ENCODE measurements around the gene ANKS1B. TPM values are rescaled to one million over a fixed set of nuclear protein-coding genes. Genes with fewer than 3 reads are reported as not detected.

The ANKS1B gene
- polyA plus RNA-seq, 3 donors, result not detected

DNA sequence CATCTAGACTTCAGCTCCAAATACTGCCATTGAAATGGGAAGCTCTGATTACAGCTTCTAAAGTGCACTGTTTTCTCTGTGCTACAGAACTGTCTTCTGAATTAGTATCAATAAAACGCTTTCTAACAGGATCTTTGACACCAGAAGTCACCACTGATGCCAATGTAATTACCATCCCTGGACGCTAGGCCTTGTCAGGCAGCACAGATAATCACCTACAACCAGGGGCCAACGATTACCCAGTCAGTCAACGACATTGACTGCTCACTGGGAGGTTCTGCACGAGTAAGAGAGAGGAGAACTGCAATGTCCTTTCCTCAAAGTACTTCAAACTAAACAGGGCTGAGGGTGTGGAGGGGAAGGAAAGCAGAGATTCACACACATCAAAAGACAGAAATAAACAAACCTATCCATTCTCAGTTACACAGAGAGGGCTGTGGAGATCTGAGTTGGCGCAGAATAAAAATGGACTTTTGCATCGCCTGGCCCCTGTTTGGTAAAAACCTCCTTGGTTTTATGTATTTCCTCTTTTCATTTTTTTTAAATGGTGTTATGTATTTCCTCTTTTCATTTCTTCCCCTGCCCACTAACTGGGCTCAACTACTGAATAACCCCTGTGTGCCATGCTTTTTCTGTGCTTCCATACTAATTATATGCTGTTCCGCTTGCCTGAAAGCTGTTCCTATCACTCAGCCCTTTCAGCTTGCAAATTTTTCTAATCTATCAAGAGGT is 847.4 kb downstream of the ANKS1B start:
- Histone ChIP-seq H3K27ac (ENCODE audit: low read depth in 1 of 2, low read length in 2 of 2) (peak overlapping the region; percentile 1 to 86), H3K9ac (ENCODE audit: insufficient read depth, low read length, poor library complexity, severe bottlenecking) (peak overlapping the region; percentile 27), H3K36me3 (replicated peaks in 1 of 2; ENCODE audit: control insufficient read depth in 1 of 2, insufficient read depth in 2 of 2, low read length in 2 of 2) (no peaks in the 10 kb centered on the region), H3K4me1 (ENCODE audit: control insufficient read depth in 1 of 2, insufficient read depth in 2 of 2, low read length in 2 of 2) (peaks cover 50 to 59% of the 10 kb centered on the region in 2 donors), H4K20me1 (ENCODE audit: insufficient read depth, low read length) (no peaks in the 10 kb centered on the region), H2AFZ (ENCODE audit: insufficient read depth, low read depth, low read length, poor library complexity, severe bottlenecking) (peak overlapping the region; percentile 37), H3K27me3 (ENCODE audit: control insufficient read depth in 2 of 2, insufficient read depth in 2 of 2, low read length in 2 of 2) (no peaks in the 10 kb centered on the region), H3K79me2 (ENCODE audit: insufficient read depth, low read length) (no peaks in the 10 kb centered on the region), H3K9me3 (replicated peaks in 1 of 2; ENCODE audit: control insufficient read depth in 1 of 2, insufficient read depth in 1 of 2, low read length in 2 of 2) (no peaks in the 10 kb centered on the region), H3K4me3 (replicated peaks in 1 of 3; ENCODE audit: low read depth in 2 of 3, low read length in 3 of 3) (peak overlapping the region in 2 of 3 experiments; percentile 25 to 53), H3K4me2 (replicated peaks; ENCODE audit: extremely low read depth, low read length, poor library complexity, severe bottlenecking) (peak overlapping the region; percentile 64)
- DNase-seq, result peak; percentile 11 to 45 (median 33)
- Mint-ChIP-seq H3K4me1 (peaks cover 49% of the 10 kb centered on the region), H3K4me3 (peak overlapping the region; percentile 51 to 83), H3K9me3 (peaks cover 0 to 8% (median 1%) of the 10 kb centered on the region in 7 donors), H3K36me3 (no peaks in the 10 kb centered on the region), H3K27me3 (ENCODE audit: low read depth in 3 of 3) (peaks cover 0 to 5% (median 1%) of the 10 kb centered on the region in 3 donors), H3K27ac (peak overlapping the region; percentile 88 to 93 (median 91))
- intact Hi-C loops (cut with micrococcal nuclease), result no loop called here
- TF ChIP-seq, protein P1, sequence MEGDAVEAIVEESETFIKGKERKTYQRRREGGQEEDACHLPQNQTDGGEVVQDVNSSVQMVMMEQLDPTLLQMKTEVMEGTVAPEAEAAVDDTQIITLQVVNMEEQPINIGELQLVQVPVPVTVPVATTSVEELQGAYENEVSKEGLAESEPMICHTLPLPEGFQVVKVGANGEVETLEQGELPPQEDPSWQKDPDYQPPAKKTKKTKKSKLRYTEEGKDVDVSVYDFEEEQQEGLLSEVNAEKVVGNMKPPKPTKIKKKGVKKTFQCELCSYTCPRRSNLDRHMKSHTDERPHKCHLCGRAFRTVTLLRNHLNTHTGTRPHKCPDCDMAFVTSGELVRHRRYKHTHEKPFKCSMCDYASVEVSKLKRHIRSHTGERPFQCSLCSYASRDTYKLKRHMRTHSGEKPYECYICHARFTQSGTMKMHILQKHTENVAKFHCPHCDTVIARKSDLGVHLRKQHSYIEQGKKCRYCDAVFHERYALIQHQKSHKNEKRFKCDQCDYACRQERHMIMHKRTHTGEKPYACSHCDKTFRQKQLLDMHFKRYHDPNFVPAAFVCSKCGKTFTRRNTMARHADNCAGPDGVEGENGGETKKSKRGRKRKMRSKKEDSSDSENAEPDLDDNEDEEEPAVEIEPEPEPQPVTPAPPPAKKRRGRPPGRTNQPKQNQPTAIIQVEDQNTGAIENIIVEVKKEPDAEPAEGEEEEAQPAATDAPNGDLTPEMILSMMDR (IDR thresholded peaks at IDR 0.05), result no peak
- WGBS (ENCODE audit: insufficient coverage), result 83% methylated on average over 2 of the region's 8 CpGs

DNA sequence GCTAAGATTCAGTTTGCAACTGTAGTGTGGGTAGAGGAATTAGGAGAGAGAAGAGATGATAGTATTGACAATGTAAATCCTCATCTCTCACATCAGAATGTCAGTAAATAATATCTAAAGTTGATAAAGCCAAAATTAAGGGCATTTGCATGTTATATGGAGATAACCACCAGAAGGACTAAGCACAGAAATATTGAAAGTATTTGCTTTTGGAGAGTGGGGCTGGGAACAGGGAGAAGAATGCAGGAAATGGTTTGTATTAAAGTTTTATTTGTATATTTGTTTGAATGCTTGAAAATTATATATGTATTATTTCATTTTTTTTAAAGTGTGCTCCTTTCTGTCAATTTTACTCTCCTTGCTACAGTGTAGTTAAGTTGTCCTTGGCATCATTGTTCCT is 848.2 kb downstream of the ANKS1B start:
- no peaks in the 10 kb centered on the region for H3K36me3 Mint-ChIP-seq
- peak overlapping the region in 5 of 7 donors; percentile 26 to 91 (median 88) for H3K27ac Mint-ChIP-seq
- no peaks in the 10 kb centered on the region for H3K9me3 ChIP-seq (replicated peaks in 1 of 2; ENCODE audit: control insufficient read depth in 1 of 2, insufficient read depth in 1 of 2, low read length in 2 of 2)
- no peaks in the 10 kb centered on the region for H3K79me2 ChIP-seq (ENCODE audit: insufficient read depth, low read length)
- DNase-seq, result no peak
- intact Hi-C loops (cut with micrococcal nuclease), result no loop called here
- TF ChIP-seq, protein P1 (IDR thresholded peaks at IDR 0.05), result no peak
- H3K4me1 Mint-ChIP-seq, result peaks cover 44% of the 10 kb centered on the region
- H3K27me3 Mint-ChIP-seq (ENCODE audit: low read depth in 3 of 3), result peaks cover 0 to 5% (median 1%) of the 10 kb centered on the region in 3 donors
- no peak overlapping the region for H3K4me3 Mint-ChIP-seq
- no peak overlapping the region for H2AFZ ChIP-seq (ENCODE audit: insufficient read depth, low read depth, low read length, poor library complexity, severe bottlenecking)
- no peaks in the 10 kb centered on the region for H3K27me3 ChIP-seq (ENCODE audit: control insufficient read depth in 2 of 2, insufficient read depth in 2 of 2, low read length in 2 of 2)
- peak overlapping the region; percentile 64 for H3K4me2 ChIP-seq (replicated peaks; ENCODE audit: extremely low read depth, low read length, poor library complexity, severe bottlenecking)
- peak overlapping the region in 1 of 2 donors; percentile 86 for H3K27ac ChIP-seq (ENCODE audit: low read depth in 1 of 2, low read length in 2 of 2)
- no peaks in the 10 kb centered on the region for H3K36me3 ChIP-seq (replicated peaks in 1 of 2; ENCODE audit: control insufficient read depth in 1 of 2, insufficient read depth in 2 of 2, low read length in 2 of 2)
- peaks cover 53 to 62% of the 10 kb centered on the region in 2 donors for H3K4me1 ChIP-seq (ENCODE audit: control insufficient read depth in 1 of 2, insufficient read depth in 2 of 2, low read length in 2 of 2)
- H3K9me3 Mint-ChIP-seq, result peaks cover 0 to 8% (median 1%) of the 10 kb centered on the region in 7 donors
- no peaks in the 10 kb centered on the region for H4K20me1 ChIP-seq (ENCODE audit: insufficient read depth, low read length)
- peak overlapping the region in 1 of 3 experiments; percentile 53 for H3K4me3 ChIP-seq (replicated peaks in 1 of 3; ENCODE audit: low read depth in 2 of 3, low read length in 3 of 3)
- no peak overlapping the region for H3K9ac ChIP-seq (ENCODE audit: insufficient read depth, low read length, poor library complexity, severe bottlenecking)

All from CD14-positive monocyte (primary cell).